GM20000 (cell line): ENCODE results near the gene MSTN.

ENCODE experiments used
- DNase-seq: peaks from one replicate; pipeline ENCODE4 v3.0.0; 2012; ENCODE audit warnings: low spot score
- TF ChIP-seq, protein P1 (sequence below): IDR thresholded peaks from 2 replicates; pipeline ENCODE4 v1.5.1; 2012; ENCODE audit warnings: mild to moderate bottlenecking, control low read depth; ENCODE audit errors: extremely low read depth, missing control alignments

MSTN gene

GRCh38 chr2:190062601-190063000 is at the start of gene MSTN:
MSTN (minus strand) TSS chr2:190062729; CDS start chr2:190062596, 133 bp downstream.
- no peak for DNase-seq
- TF ChIP-seq, protein P1, sequence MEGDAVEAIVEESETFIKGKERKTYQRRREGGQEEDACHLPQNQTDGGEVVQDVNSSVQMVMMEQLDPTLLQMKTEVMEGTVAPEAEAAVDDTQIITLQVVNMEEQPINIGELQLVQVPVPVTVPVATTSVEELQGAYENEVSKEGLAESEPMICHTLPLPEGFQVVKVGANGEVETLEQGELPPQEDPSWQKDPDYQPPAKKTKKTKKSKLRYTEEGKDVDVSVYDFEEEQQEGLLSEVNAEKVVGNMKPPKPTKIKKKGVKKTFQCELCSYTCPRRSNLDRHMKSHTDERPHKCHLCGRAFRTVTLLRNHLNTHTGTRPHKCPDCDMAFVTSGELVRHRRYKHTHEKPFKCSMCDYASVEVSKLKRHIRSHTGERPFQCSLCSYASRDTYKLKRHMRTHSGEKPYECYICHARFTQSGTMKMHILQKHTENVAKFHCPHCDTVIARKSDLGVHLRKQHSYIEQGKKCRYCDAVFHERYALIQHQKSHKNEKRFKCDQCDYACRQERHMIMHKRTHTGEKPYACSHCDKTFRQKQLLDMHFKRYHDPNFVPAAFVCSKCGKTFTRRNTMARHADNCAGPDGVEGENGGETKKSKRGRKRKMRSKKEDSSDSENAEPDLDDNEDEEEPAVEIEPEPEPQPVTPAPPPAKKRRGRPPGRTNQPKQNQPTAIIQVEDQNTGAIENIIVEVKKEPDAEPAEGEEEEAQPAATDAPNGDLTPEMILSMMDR: no peak

DNA sequence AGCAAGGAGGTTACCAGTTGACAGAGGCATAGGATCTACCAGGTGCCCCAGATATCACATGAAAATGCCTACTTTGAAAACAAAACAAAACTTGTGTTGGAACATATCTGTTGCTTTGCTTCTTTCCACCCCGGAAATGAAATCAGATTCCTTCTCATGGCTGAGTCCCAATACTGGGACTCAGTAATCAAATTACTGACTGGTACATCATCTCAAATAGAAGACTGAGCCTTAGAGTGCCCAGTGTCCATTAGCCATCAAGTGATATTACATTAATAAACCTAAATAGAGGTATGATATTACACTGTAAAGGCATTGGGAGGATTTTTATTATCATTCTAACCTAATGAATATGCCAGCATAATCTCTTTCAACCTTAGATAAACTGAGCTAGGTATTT is 48.6 kb upstream of the MSTN start:
- no peak for DNase-seq
- TF ChIP-seq, protein P1: no peak

DNA sequence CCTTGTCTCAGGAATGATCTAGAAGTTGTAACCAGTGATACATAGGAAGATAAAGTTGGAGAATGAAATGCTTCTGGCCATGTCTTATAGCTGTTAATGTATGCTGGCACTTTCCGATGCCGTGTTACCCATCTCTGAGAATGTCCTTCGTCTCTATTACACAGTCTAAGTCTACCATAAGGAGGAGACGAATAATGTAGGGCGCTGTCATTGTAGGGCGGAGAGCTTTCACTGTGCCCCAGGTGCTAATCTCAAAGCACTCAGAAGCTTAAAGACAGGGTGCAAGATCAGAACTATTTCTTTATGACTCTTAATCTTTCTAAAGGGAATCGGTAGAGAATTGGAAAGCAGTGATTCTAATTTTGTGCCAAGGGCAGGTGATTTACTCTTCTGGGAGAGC is 48.2 kb upstream of the MSTN start:
- TF ChIP-seq, protein P1: no peak
- no peak for DNase-seq

DNA sequence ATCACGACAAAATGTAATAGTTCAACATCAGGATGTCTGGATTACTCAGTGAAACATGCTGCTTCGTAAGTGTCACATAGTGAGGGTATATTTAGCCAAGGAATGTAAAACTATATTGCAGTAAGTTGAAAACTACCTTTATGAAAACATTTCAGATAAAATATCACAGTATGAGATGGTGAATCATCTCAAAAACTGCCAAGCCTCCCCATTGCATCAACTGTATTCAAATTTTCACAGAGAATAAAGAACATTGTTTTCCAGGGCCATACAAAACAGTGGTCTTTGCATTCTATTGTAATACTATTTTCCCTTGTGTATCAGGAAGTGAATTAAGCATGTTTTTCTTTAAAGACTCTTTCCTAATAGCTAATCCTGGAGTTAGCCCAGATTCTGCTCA is 47.6 kb upstream of the MSTN start:
- DNase-seq: no peak
- TF ChIP-seq, protein P1: no peak

DNA sequence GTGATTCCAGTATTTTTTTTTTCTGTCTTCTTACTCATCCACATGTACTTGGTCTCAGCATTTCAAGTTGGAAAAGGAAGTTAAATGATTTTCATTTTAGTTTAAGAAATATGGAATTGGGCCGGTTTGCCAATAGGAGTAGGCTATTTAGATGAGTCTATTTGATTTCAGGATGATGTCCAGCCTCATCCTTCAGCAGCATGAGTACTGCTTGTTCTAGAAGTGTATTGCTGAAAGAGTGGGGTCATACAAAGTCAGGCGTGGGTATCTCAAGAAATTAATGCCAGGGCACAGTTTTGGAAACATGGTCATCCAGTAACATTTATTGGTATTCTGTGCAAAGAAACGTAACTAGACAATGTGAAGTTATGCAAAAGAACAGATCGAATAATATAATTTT is 44.9 kb upstream of the MSTN start:
- no peak for DNase-seq
- TF ChIP-seq, protein P1: no peak

DNA sequence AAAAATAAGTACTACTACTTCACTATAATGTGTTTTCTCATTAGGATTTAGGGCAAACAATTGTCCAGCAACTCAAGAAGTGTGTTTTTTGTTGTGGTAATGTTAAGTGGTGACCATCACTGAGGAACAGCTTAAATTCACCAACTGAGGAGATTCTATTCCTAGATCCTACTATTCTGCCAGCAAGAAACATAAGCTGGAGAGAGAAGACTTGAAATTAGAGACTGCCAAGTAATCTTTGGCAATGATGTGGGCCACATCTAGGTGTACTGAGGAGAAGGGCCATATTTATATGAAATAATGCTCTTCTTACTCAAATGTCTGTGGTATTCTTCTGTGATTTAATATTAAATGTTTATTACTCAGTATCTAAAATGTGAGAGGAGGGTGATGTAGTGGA is 44.3 kb upstream of the MSTN start:
- TF ChIP-seq, protein P1: no peak
- DNase-seq: no peak

- no peak for DNase-seq
- TF ChIP-seq, protein P1: no peak
Observed at GRCh38 chr2:190105554-190105953, 43.0 kb upstream of the MSTN start.
